ENCODE data around the gene TNFRSF6B. TPM values are rescaled to one million over a fixed set of nuclear protein-coding genes. Genes with fewer than 3 reads are reported as not detected.

TNFRSF6B gene
- total RNA-seq = 619 and 1,142 TPM in 2 replicates

DNA sequence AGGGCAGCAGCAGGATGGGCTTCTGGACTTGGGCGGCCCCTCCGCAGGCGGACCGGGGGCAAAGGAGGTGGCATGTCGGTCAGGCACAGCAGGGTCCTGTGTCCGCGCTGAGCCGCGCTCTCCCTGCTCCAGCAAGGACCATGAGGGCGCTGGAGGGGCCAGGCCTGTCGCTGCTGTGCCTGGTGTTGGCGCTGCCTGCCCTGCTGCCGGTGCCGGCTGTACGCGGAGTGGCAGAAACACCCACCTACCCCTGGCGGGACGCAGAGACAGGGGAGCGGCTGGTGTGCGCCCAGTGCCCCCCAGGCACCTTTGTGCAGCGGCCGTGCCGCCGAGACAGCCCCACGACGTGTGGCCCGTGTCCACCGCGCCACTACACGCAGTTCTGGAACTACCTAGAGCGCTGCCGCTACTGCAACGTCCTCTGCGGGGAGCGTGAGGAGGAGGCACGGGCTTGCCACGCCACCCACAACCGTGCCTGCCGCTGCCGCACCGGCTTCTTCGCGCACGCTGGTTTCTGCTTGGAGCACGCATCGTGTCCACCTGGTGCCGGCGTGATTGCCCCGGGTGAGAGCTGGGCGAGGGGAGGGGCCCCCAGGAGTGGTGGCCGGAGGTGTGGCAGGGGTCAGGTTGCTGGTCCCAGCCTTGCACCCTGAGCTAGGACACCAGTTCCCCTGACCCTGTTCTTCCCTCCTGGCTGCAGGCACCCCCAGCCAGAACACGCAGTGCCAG, at the start of gene TNFRSF6B:
Gene TNFRSF6B (plus strand): TSS at position 25 of the 729 bp plus-strand sequence. CDS start 116 bp downstream, at position 141.

GRCh38 chr20:63653041-63653973, 43.1 kb upstream of the TNFRSF6B start, which contains the start of gene STMN3:
Gene STMN3 (minus strand): TSS chr20:63653424. CDS start chr20:63653345, 79 bp downstream.

DNA sequence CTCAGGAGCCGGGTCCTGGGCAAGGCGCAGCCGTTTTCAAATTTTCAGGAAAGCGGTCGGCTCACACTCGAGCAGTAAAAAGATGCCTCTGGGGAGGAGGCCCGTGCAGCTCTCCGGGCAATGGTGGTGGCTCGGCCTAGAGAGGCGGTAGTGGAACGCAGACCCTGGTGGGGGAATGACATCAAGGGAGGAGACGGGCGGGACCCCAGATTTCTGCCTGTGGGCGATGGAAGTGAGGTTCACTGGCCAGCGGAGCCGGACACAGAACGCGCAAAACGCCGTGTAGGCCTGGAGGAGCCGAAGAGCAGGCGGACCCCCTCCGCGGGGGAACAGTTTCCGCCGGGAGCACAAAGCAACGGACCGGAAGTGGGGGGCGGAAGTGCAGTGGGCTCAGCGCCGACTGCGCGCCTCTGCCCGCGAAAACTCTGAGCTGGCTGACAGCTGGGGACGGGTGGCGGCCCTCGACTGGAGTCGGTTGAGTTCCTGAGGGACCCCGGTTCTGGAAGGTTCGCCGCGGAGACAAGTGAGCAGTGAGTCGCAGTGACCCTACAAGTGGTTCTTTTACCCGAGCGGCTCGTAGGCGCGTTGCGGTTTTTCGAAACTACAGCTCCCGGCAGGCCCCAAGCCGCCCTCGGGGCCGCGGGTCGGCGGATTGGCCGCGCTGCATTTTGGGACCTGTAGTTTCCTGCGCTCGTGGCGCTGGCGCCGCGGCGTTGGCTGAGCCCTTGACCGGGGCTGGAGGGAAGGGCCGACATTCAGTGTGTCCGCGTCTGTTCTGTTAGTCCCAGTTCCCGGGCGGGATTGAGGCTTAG, 38.3 kb upstream of the TNFRSF6B start, which contains the start of gene RTEL1:
Gene RTEL1 (plus strand): TSS at position 376 of the 812 bp plus-strand sequence. CDS start 1,091 bp downstream, outside the sequence.

GRCh38 chr20:63707558-63708300, 11.3 kb downstream of the TNFRSF6B start, which contains the start of the genes ARFRP1 and ZGPAT:
Gene ARFRP1 (minus strand): TSS chr20:63707976. CDS start chr20:63707091, 885 bp downstream.
Gene ZGPAT (plus strand): TSS chr20:63708039. CDS start chr20:63708581, 542 bp downstream.

GRCh38 chr20:63735859-63736718, 39.6 kb downstream of the TNFRSF6B start, which contains the start of gene LIME1:
Gene LIME1 (plus strand): TSS chr20:63736664. CDS start chr20:63737550, 886 bp downstream.

DNA sequence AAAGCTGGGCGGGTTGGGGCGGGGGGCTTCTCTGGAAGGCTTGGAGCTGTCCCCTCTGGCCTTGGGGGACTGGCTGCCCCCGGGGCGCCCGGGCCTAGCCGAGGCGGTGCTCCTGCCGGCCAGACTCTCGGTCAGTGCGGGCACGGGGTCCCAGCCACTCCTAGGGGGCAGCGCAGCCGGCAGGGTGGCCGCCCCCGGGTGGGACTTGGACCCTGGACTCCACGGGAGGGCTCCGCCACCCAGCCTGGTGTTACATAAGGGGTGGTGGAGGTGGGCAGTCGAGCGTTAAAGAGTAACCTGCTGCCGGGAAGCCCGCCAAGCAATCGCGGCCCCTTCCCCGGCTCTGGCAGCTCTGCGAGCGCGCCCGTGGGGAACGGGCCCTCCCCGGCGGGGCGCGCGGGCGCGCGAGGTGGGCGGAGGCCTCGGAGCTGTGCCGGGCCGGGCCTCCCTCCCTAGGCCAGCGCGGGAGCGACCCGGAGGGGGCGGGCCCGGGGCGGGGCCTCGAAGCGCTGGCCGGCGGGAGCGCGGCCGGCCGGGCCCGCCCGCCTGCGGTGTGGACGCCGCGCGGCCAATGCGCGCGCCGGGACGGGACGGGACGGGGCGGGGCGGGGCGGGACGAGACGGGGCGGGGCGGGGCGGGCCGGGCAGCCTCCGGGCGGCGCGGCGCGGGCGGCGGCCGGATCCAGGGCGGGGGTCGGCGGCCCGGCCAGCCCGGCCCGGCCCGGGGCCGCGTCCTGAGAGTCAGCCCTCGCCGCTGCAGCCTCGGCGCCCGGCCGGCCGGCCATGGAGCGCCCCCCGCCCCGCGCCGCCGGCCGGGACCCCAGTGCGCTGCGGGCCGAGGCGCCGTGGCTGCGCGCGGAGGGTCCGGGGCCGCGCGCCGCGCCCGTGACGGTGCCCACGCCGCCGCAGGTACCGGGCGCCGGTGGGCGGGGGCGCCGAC, 42.9 kb downstream of the TNFRSF6B start, which contains the start of gene SLC2A4RG:
Gene SLC2A4RG (plus strand): TSS at position 647 of the 940 bp plus-strand sequence. CDS start 137 bp downstream, at position 784.

Other genes with a start within 250 kb of the TNFRSF6B start
- not detected in 2 replicates for gene KCNQ2, start 224.0 kb upstream of the TNFRSF6B start, total RNA-seq
- gene EEF1A2, start 197.6 kb upstream of the TNFRSF6B start, total RNA-seq = not detected in 2 replicates
- gene PPDPF, start 175.9 kb upstream of the TNFRSF6B start, total RNA-seq = 156 and 298 TPM in 2 replicates
- 16.7 and 28.0 TPM in 2 replicates for gene PTK6, start 159.3 kb upstream of the TNFRSF6B start, total RNA-seq
- gene SRMS, start 148.9 kb upstream of the TNFRSF6B start, total RNA-seq = 0.39 TPM in 1 of 2 replicates, not detected in the other
- gene FNDC11, start 142.5 kb upstream of the TNFRSF6B start, total RNA-seq = 1.1 and 1.7 TPM in 2 replicates
- 28.9 and 40.2 TPM in 2 replicates for gene HELZ2, start 122.4 kb upstream of the TNFRSF6B start, total RNA-seq
- gene GMEB2, start 69.6 kb upstream of the TNFRSF6B start, total RNA-seq = 10.3 and 11.2 TPM in 2 replicates
- 14.6 and 24.8 TPM in 2 replicates for gene STMN3, start 43.2 kb upstream of the TNFRSF6B start, total RNA-seq
- gene RTEL1, start 38.3 kb upstream of the TNFRSF6B start, total RNA-seq = 14.7 and 16.0 TPM in 2 replicates
- 37.6 and 39.0 TPM in 2 replicates for gene ARFRP1, start 11.3 kb downstream of the TNFRSF6B start, total RNA-seq
- 23.2 and 24.1 TPM in 2 replicates for gene ZGPAT, start 11.4 kb downstream of the TNFRSF6B start, total RNA-seq
- 7.3 and 8.9 TPM in 2 replicates for gene LIME1, start 40.0 kb downstream of the TNFRSF6B start, total RNA-seq
- gene SLC2A4RG, start 43.1 kb downstream of the TNFRSF6B start, total RNA-seq = 116 and 119 TPM in 2 replicates
- 0.23 and 0.78 TPM in 2 replicates for gene ZBTB46, start 134.6 kb downstream of the TNFRSF6B start, total RNA-seq
- gene ABHD16B, start 164.8 kb downstream of the TNFRSF6B start, total RNA-seq = not detected in 2 replicates
- 146 and 151 TPM in 2 replicates for gene TPD52L2, start 168.6 kb downstream of the TNFRSF6B start, total RNA-seq
- 61.3 and 64.2 TPM in 2 replicates for gene DNAJC5, start 198.5 kb downstream of the TNFRSF6B start, total RNA-seq